HG02759 (cell line): ENCODE data around the gene MAB21L3.

Experiments
- ATAC-seq: cut with Tn5 transposase; IDR thresholded peaks from one replicate; pipeline ENCODE4 v1.9.1; 2021; ENCODE audit warnings: mild to moderate bottlenecking, moderate library complexity; ENCODE audit not compliant: unreplicated experiment

MAB21L3 gene

GRCh38 chr1:116107371-116107770 lies 3.8 kb upstream of the MAB21L3 start:
- no peak for ATAC-seq

- no peak for ATAC-seq
Measured at GRCh38 chr1:116111524-116112021, 374 bp downstream of the MAB21L3 start.

GRCh38 chr1:116112388-116113140 lies 1.4 kb downstream of the MAB21L3 start:
- no peak for ATAC-seq

GRCh38 chr1:116113615-116114014 lies 2.4 kb downstream of the MAB21L3 start:
- no peak for ATAC-seq

GRCh38 chr1:116115476-116116439 lies 4.6 kb downstream of the MAB21L3 start:
- no peak for ATAC-seq

GRCh38 chr1:116118471-116118870 lies 7.3 kb downstream of the MAB21L3 start:
- ATAC-seq = no peak

- ATAC-seq = no peak
Measured at GRCh38 chr1:116119876-116120275, 8.7 kb downstream of the MAB21L3 start.

GRCh38 chr1:116122955-116123757 lies 12.0 kb downstream of the MAB21L3 start:
- ATAC-seq = no peak

GRCh38 chr1:116123837-116124533 lies 12.8 kb downstream of the MAB21L3 start:
- ATAC-seq = no peak

GRCh38 chr1:116125758-116126157 lies 14.6 kb downstream of the MAB21L3 start:
- no peak for ATAC-seq

- no peak for ATAC-seq
Measured at GRCh38 chr1:116126281-116126680, 15.1 kb downstream of the MAB21L3 start.

GRCh38 chr1:116127123-116127847 lies 16.1 kb downstream of the MAB21L3 start:
- ATAC-seq = no peak

GRCh38 chr1:116127848-116128540 lies 16.8 kb downstream of the MAB21L3 start:
- ATAC-seq = no peak

- ATAC-seq = no peak
Measured at GRCh38 chr1:116128664-116129063, 17.5 kb downstream of the MAB21L3 start.

GRCh38 chr1:116129537-116129936 lies 18.3 kb downstream of the MAB21L3 start:
- no peak for ATAC-seq

GRCh38 chr1:116130356-116130755 lies 19.2 kb downstream of the MAB21L3 start:
- ATAC-seq = no peak

- ATAC-seq = no peak
Measured at GRCh38 chr1:116131170-116131569, 20.0 kb downstream of the MAB21L3 start.

- ATAC-seq = no peak
Measured at GRCh38 chr1:116131866-116132605, 20.8 kb downstream of the MAB21L3 start.
